Brain microvascular endothelial cell (primary cell): ENCODE data around the gene CRYGC.

Experiments
- DNase-seq: peaks from one replicate; pipeline ENCODE4 v3.0.0-alpha.2; 2020
- H3K27ac ChIP-seq: fragments of 250-450 bp; sonication (Bioruptor Pico); 2 replicates; pipeline ENCODE4 v1.5.1; 2020; ENCODE audit warnings: mild to moderate bottlenecking, moderate library complexity
- H3K27me3 ChIP-seq: fragments of 250-450 bp; sonication (Bioruptor Pico); replicated peaks from 2 replicates; pipeline ENCODE4 v1.5.1; 2020; ENCODE audit warnings: mild to moderate bottlenecking
- H3K36me3 ChIP-seq: fragments of 250-450 bp; sonication (Bioruptor Pico); replicated peaks from 2 replicates; pipeline ENCODE4 v1.5.1; 2020; ENCODE audit warnings: mild to moderate bottlenecking
- H3K4me3 ChIP-seq: 2 replicates; pipeline ENCODE4 v1.5.1; 2011; ENCODE audit warnings: low read depth, mild to moderate bottlenecking, control low read depth, low read length, moderate library complexity
- CTCF ChIP-seq: IDR thresholded peaks from 2 replicates; pipeline ENCODE4 v1.5.1; 2011; ENCODE audit warnings: low read depth, mild to moderate bottlenecking, moderate library complexity, low read length, control low read depth, inconsistent platforms; ENCODE audit errors: missing control alignments
- in situ Hi-C: cut with HindIII; loops from 2 replicates; pipeline ENCODE4 v1.10.0; 2017; ENCODE audit warnings: low sequenced_read_pairs, low pct_ligation_motif_present

The CRYGC gene

GRCh38 chr2:208129744-208130711 is at the start of gene CRYGC:
Gene CRYGC (minus strand): TSS chr2:208129828. CDS start chr2:208129792, 36 bp downstream.
- TF ChIP-seq CTCF = no peak
- Histone ChIP-seq H3K4me3 (no peak within 1 kb of the TSS), H3K27me3 (no peaks in the 10 kb centered on the region), H3K27ac (no peak within 1 kb of the TSS), H3K36me3 (no peaks in the 10 kb centered on the region)
- DNase-seq = no peak
- in situ Hi-C loops = no loop called here

GRCh38 chr2:208179028-208179609 is 49.5 kb upstream of the CRYGC start:
- TF ChIP-seq CTCF = no peak
- in situ Hi-C loops = no loop called here
- no peak overlapping the region for H3K27ac ChIP-seq
- peaks cover 2% of the 10 kb centered on the region for H3K27me3 ChIP-seq
- no peaks in the 10 kb centered on the region for H3K36me3 ChIP-seq
- no peak overlapping the region for H3K4me3 ChIP-seq
- no peak for DNase-seq

- H3K27ac ChIP-seq = no peak overlapping the region
- no peak for TF ChIP-seq CTCF
- H3K27me3 ChIP-seq = no peaks in the 10 kb centered on the region
- no peak overlapping the region for H3K4me3 ChIP-seq
- DNase-seq = no peak
- H3K36me3 ChIP-seq = no peaks in the 10 kb centered on the region
- in situ Hi-C loops = no loop called here
Measured at GRCh38 chr2:208175840-208176153, 46.2 kb upstream of the CRYGC start.

GRCh38 chr2:208175069-208175839 is 45.6 kb upstream of the CRYGC start:
- no peaks in the 10 kb centered on the region for H3K27me3 ChIP-seq
- TF ChIP-seq CTCF = peak; percentile 95
- DNase-seq = peak; percentile 88
- in situ Hi-C loops = no loop called here
- H3K27ac ChIP-seq = no peak overlapping the region
- H3K36me3 ChIP-seq = no peaks in the 10 kb centered on the region
- H3K4me3 ChIP-seq = no peak overlapping the region

- no peak for TF ChIP-seq CTCF
- Histone ChIP-seq H3K4me3 (no peak overlapping the region), H3K36me3 (no peaks in the 10 kb centered on the region), H3K27me3 (no peaks in the 10 kb centered on the region), H3K27ac (no peak overlapping the region)
- no peak for DNase-seq
- in situ Hi-C loops = no loop called here
Measured at GRCh38 chr2:208174144-208174543, 44.5 kb upstream of the CRYGC start.
